AG04450 (cell line): ENCODE data around the gene SAP30L. TPM values are rescaled to one million over a fixed set of nuclear protein-coding genes. Genes with fewer than 3 reads are reported as not detected.
A peak's percentile ranks its signal among the peaks of the same experiment; 100 is the strongest.

Experiments
- CTCF ChIA-PET: fragments of 300-600, 350-600 bp; formaldehyde crosslinking; extraction: SDS; loops from one replicate; lab custom pipeline; 2022; ENCODE audit warnings: antibody characterized with exemption, inconsistent platforms; lab: Charles Lee
- POLR2A ChIA-PET: fragments of 350-600 bp; formaldehyde crosslinking; extraction: SDS; loops from one replicate; lab custom pipeline; 2021; ENCODE audit warnings: antibody characterized with exemption, inconsistent platforms; lab: Yijun Ruan, JAX
- DNase-seq: peaks from one replicate; pipeline ENCODE4 v3.0.0-alpha.2; 2011; ENCODE audit warnings: low read depth, low spot score
- H3K27ac ChIP-seq: one replicate; pipeline ENCODE4 v1.5.1; 2012; ENCODE audit warnings: low read depth, low read length, control low read depth
- H3K27me3 ChIP-seq: one replicate; pipeline ENCODE4 v1.6.0; 2012; ENCODE audit warnings: low read length; ENCODE audit not compliant: control insufficient read depth, insufficient read depth
- H3K4me3 ChIP-seq: 2 replicates; pipeline ENCODE4 v1.5.1; 2011; ENCODE audit warnings: mild to moderate bottlenecking, low read depth, low read length, control low read depth
- H3K9me3 ChIP-seq: 2 replicates; pipeline ENCODE4 v1.5.1; 2012; ENCODE audit warnings: low read length; ENCODE audit not compliant: control insufficient read depth, insufficient read depth
- CTCF ChIP-seq: IDR thresholded peaks from 2 replicates; pipeline ENCODE4 v1.5.1; 2011; ENCODE audit warnings: low read depth, low read length, control low read depth, inconsistent platforms
- polyA plus RNA-seq: library from polyadenylated mRNA; depleted of rRNA; stranded (reverse); fragments of >200 nt; gene quantifications from 2 replicates; pipeline ENCODE4 v1.2.3, GENCODE V29; 2011

Gene SAP30L
- polyA plus RNA-seq, 1 experiment = 51.9 TPM

GRCh38 chr5:154446195-154447088, 645 bp downstream of the SAP30L start:
- Histone ChIP-seq H3K9me3 (no peaks in the 10 kb centered on the region), H3K4me3 (peak overlapping the region; percentile 67), H3K27me3 (no peaks in the 10 kb centered on the region), H3K27ac (peak overlapping the region; percentile 31)
- TF ChIP-seq CTCF = no peak
- CTCF ChIA-PET = interaction anchor here (1.0 to 2.0 kb wide), 4 partner anchors 17 to 374 kb away, joined by 3 to 6 read pairs (median 4); no protein-coding TSS in a partner anchor
- POLR2A ChIA-PET = interaction anchor here (0.6 kb wide), 2 partner anchors 32 to 226 kb away, joined by 3 read pairs; no protein-coding TSS in a partner anchor
- no peak for DNase-seq

GRCh38 chr5:154447089-154447725, 1.4 kb downstream of the SAP30L start:
- peak overlapping the region; percentile 31 for H3K27ac ChIP-seq
- TF ChIP-seq CTCF = no peak
- peak overlapping the region; percentile 67 for H3K4me3 ChIP-seq
- no peaks in the 10 kb centered on the region for H3K9me3 ChIP-seq
- ChIA-PET CTCF (interaction anchor here (0.9 to 2.0 kb wide), 4 partner anchors 17 to 375 kb away, joined by 3 to 6 read pairs (median 4); no protein-coding TSS in a partner anchor), POLR2A (interaction anchor here (0.6 kb wide), 1 partner anchor 227 kb away, joined by 3 read pairs; no protein-coding TSS in a partner anchor)
- H3K27me3 ChIP-seq = no peaks in the 10 kb centered on the region
- no peak for DNase-seq

- no peak for DNase-seq
- Histone ChIP-seq H3K4me3 (no peak overlapping the region), H3K27me3 (no peaks in the 10 kb centered on the region), H3K9me3 (no peaks in the 10 kb centered on the region), H3K27ac (no peak overlapping the region)
- CTCF ChIA-PET = interaction anchor here (0.7 to 3.0 kb wide), 6 partner anchors 9 to 377 kb away, joined by 3 to 16 read pairs (median 6); no protein-coding TSS in a partner anchor
- TF ChIP-seq CTCF = no peak
- POLR2A ChIA-PET = no interaction called here
Measured at GRCh38 chr5:154449786-154450185, 4.0 kb downstream of the SAP30L start.

GRCh38 chr5:154451957-154452356, 6.2 kb downstream of the SAP30L start:
- POLR2A ChIA-PET = no interaction called here
- no peak for TF ChIP-seq CTCF
- no peak overlapping the region for H3K4me3 ChIP-seq
- no peaks in the 10 kb centered on the region for H3K27me3 ChIP-seq
- CTCF ChIA-PET = interaction anchor here (0.7 to 2.3 kb wide), 4 partner anchors 15 to 380 kb away, joined by 3 to 11 read pairs (median 6); no protein-coding TSS in a partner anchor
- DNase-seq = no peak
- H3K27ac ChIP-seq = no peak overlapping the region
- H3K9me3 ChIP-seq = no peaks in the 10 kb centered on the region
